Nephron progenitor cell (in vitro differentiated cells): ENCODE data around the gene LACTB.

ENCODE experiments used
- DNase-seq: peaks from one replicate; pipeline ENCODE4 v3.0.0; 2021
- H3K27ac Mint-ChIP-seq: 2 replicates; pipeline ENCODE4 v1.8.0; 2021; ENCODE audit warnings: mild to moderate bottlenecking, moderate library complexity, mixed read lengths
- H3K27me3 Mint-ChIP-seq: 2 replicates; pipeline ENCODE4 v1.8.0; 2021; ENCODE audit warnings: mild to moderate bottlenecking, low read depth, mixed read lengths; ENCODE audit not compliant: poor library complexity
- H3K36me3 Mint-ChIP-seq: 2 replicates; pipeline ENCODE4 v1.8.0; 2021; ENCODE audit warnings: low read depth, mixed read lengths
- H3K4me1 Mint-ChIP-seq: 2 replicates; pipeline ENCODE4 v1.8.0; 2021; ENCODE audit warnings: mixed read lengths
- H3K4me3 Mint-ChIP-seq: 2 replicates; pipeline ENCODE4 v1.8.0; 2021; ENCODE audit warnings: mild to moderate bottlenecking, moderate library complexity, mixed read lengths
- H3K9me3 Mint-ChIP-seq: 2 replicates; pipeline ENCODE4 v1.8.0; 2021; ENCODE audit warnings: mild to moderate bottlenecking, moderate library complexity, mixed read lengths
- TF ChIP-seq, protein P1 (sequence below): fragments of 200-600 bp; sonication (generic); IDR thresholded peaks from 2 replicates; pipeline ENCODE4 v1.5.0; 2021; ENCODE audit warnings: antibody characterized with exemption

Gene LACTB

GRCh38 chr15:63110428-63111026 is 11.1 kb upstream of the LACTB start:
- Mint-ChIP-seq H3K27ac (peak overlapping the region; percentile 12), H3K27me3 (peaks cover 7% of the 10 kb centered on the region), H3K36me3 (no peaks in the 10 kb centered on the region), H3K4me3 (no peak overlapping the region), H3K4me1 (peaks cover 28% of the 10 kb centered on the region), H3K9me3 (peaks cover 3% of the 10 kb centered on the region)
- no peak for DNase-seq
- TF ChIP-seq, protein P1, sequence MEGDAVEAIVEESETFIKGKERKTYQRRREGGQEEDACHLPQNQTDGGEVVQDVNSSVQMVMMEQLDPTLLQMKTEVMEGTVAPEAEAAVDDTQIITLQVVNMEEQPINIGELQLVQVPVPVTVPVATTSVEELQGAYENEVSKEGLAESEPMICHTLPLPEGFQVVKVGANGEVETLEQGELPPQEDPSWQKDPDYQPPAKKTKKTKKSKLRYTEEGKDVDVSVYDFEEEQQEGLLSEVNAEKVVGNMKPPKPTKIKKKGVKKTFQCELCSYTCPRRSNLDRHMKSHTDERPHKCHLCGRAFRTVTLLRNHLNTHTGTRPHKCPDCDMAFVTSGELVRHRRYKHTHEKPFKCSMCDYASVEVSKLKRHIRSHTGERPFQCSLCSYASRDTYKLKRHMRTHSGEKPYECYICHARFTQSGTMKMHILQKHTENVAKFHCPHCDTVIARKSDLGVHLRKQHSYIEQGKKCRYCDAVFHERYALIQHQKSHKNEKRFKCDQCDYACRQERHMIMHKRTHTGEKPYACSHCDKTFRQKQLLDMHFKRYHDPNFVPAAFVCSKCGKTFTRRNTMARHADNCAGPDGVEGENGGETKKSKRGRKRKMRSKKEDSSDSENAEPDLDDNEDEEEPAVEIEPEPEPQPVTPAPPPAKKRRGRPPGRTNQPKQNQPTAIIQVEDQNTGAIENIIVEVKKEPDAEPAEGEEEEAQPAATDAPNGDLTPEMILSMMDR = no peak

GRCh38 chr15:63111481-63111880 is 10.2 kb upstream of the LACTB start:
- Mint-ChIP-seq H3K9me3 (no peaks in the 10 kb centered on the region), H3K4me3 (no peak overlapping the region), H3K27ac (no peak overlapping the region), H3K4me1 (peaks cover 28% of the 10 kb centered on the region), H3K36me3 (no peaks in the 10 kb centered on the region), H3K27me3 (peaks cover 7% of the 10 kb centered on the region)
- no peak for DNase-seq
- TF ChIP-seq, protein P1 = no peak

DNA sequence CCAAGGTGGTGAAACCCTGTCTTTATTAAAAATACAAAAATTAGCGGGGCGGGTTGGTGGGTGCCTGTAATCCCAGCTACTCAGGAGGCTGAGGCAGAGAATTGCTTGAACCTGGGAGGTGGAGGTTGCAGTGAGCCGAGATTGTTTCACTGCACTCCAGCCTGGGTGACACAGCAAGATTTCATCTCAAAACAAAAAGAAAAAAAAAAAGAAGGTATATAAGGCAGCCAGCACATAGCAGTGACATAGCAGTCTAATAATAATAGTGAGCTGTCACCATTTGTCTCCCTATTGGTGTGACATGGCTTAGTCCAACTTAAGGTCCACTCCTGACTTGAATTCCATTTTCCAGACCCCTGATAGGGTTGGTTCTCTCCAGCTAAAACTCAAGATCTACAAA is 8.8 kb upstream of the LACTB start:
- peaks cover 7% of the 10 kb centered on the region for H3K27me3 Mint-ChIP-seq
- no peak overlapping the region for H3K4me3 Mint-ChIP-seq
- H3K4me1 Mint-ChIP-seq = peaks cover 32% of the 10 kb centered on the region
- TF ChIP-seq, protein P1 = no peak
- H3K36me3 Mint-ChIP-seq = no peaks in the 10 kb centered on the region
- no peak overlapping the region for H3K27ac Mint-ChIP-seq
- H3K9me3 Mint-ChIP-seq = no peaks in the 10 kb centered on the region
- DNase-seq = no peak

- peaks cover 3% of the 10 kb centered on the region for H3K36me3 Mint-ChIP-seq
- H3K4me1 Mint-ChIP-seq = peaks cover 22% of the 10 kb centered on the region
- no peak for DNase-seq
- H3K27ac Mint-ChIP-seq = no peak overlapping the region
- peaks cover 11% of the 10 kb centered on the region for H3K9me3 Mint-ChIP-seq
- peaks cover 6% of the 10 kb centered on the region for H3K27me3 Mint-ChIP-seq
- TF ChIP-seq, protein P1 = no peak
- no peak overlapping the region for H3K4me3 Mint-ChIP-seq
Measured at GRCh38 chr15:63114465-63114864, 7.2 kb upstream of the LACTB start.

DNA sequence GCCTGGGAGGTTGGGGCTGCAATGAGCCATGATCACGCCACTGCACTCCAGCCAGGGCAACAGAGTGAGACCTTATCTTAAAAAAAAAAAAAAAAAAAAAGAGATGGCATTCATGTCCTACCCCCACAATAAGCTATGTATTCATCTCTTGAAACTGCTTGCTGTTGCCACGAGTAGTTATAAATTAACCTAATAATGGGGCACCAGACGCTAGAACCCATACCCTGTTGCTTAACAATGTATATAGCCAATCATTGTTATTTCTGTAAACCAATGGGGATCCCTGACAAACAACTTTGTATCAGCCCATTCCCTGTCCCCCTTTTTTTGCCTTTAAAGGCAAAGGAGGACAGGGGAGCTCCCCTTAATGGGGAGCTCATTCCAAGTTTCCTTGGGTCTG is 2.8 kb upstream of the LACTB start:
- Mint-ChIP-seq H3K4me3 (no peak overlapping the region), H3K27me3 (peaks cover 6% of the 10 kb centered on the region), H3K9me3 (peaks cover 30% of the 10 kb centered on the region), H3K36me3 (peaks cover 5% of the 10 kb centered on the region), H3K4me1 (peaks cover 29% of the 10 kb centered on the region), H3K27ac (no peak overlapping the region)
- TF ChIP-seq, protein P1 = no peak
- DNase-seq = no peak
